ENCODE measurements around the gene HS3ST4.

DNA sequence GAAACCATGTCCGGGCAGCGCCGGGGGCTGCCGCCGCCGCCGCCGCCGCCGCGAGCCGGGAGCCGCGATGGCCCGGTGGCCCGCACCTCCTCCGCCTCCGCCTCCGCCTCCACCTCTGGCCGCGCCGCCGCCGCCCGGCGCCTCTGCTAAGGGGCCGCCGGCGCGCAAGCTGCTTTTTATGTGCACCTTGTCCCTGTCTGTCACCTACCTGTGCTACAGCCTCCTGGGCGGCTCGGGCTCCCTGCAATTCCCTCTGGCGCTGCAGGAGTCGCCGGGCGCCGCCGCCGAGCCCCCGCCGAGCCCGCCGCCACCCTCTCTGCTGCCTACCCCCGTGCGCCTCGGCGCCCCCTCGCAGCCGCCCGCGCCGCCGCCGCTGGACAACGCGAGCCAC, 587 bp downstream of the HS3ST4 start:
- TF ChIP-seq GATA3 (IDR thresholded peaks at IDR 0.05; ENCODE audit: low read depth, low read length) (no peak), GATA2 (IDR thresholded peaks at IDR 0.05; ENCODE audit: low read depth, low read length) (no peak)

All from SH-SY5Y (cell line).